HepG2 (cell line): ENCODE measurements around the gene IL32. TPM values are rescaled to one million over a fixed set of nuclear protein-coding genes. Genes with fewer than 3 reads are reported as not detected.

Experiments
- ATAC-seq: fragments of 200-7000 bp; cut with Tn5 transposase; 3 replicates; pipeline ENCODE4 v1.9.1; 2020; ENCODE audit warnings: mild to moderate bottlenecking, moderate library complexity
- BruUV-seq: library from RNA; stranded (reverse); fragments of 400-500 nt; replicated peaks from 2 replicates; lab custom pipeline; 2021; lab: Mats Ljungman, UMichigan
- CTCF ChIA-PET: fragments of 300-600 bp; formaldehyde crosslinking; extraction: SDS; loops from one replicate; lab custom pipeline; 2021; ENCODE audit warnings: low total read pairs, inconsistent platforms, low intra/inter-chr PET ratio; lab: Yijun Ruan, JAX
- POLR2A ChIA-PET: fragments of 350-600 bp; sonication (Branson Sonifier 250); formaldehyde crosslinking; loops from one replicate; lab custom pipeline; 2020; ENCODE audit warnings: antibody characterized with exemption, inconsistent platforms; lab: Yijun Ruan, JAX
- DNase-seq: peaks from one replicate; pipeline ENCODE4 v3.0.0-alpha.2; 2015; ENCODE audit warnings: low spot score
- FAIRE-seq: peaks from 3 replicates; lab custom pipeline; 2011; peaks lifted over from hg19 to GRCh38; lab: Jason Lieb, UNC
- H2AFZ ChIP-seq: one replicate; pipeline ENCODE4 v1.6.1; 2011; ENCODE audit warnings: low read length, inconsistent platforms
- H3K27ac ChIP-seq: fragments of 300-600 bp; 3 replicates; pipeline ENCODE4 v1.8.0; 2011; ENCODE audit warnings: mixed run types, mild to moderate bottlenecking, mixed read lengths, low read length, inconsistent platforms; ENCODE audit not compliant: insufficient read depth; ENCODE audit errors: extremely low read length
- H3K27me3 ChIP-seq, 2 experiments: fragments of 200-600 bp in 1 of 2; 2 replicates in 1 of 2; 3 replicates in 1 of 2; pipeline versions ENCODE4 v1.6.0 to v1.8.0; 2011; ENCODE audit warnings: low read length in 2 of 2, mild to moderate bottlenecking in 2 of 2, moderate library complexity in 2 of 2, inconsistent platforms in 1 of 2; ENCODE audit not compliant: insufficient read depth in 2 of 2, control insufficient read depth in 1 of 2
- H3K36me3 ChIP-seq, 2 experiments: fragments of 200-600 bp in 1 of 2; replicated peaks in 1 of 2; 2 replicates in 1 of 2; 3 replicates in 1 of 2; pipeline versions ENCODE4 v1.5.1 to v1.8.0; 2011; ENCODE audit warnings: low read length in 2 of 2, inconsistent platforms in 1 of 2; ENCODE audit not compliant: insufficient read depth in 2 of 2, control insufficient read depth in 1 of 2
- H3K4me1 ChIP-seq: 2 replicates; pipeline ENCODE4 v1.5.1; 2012; ENCODE audit warnings: low read length, inconsistent platforms; ENCODE audit not compliant: insufficient read depth
- H3K4me2 ChIP-seq: 2 replicates; pipeline ENCODE4 v1.6.0; 2011; ENCODE audit warnings: low read depth, low read length, inconsistent platforms
- H3K4me3 ChIP-seq, 3 experiments: fragments of 200-600 bp in 1 of 3; sonication (generic), shearing (Covaris generic) in 1 of 3; replicated peaks in 1 of 3; 2 replicates each; pipeline ENCODE4 v1.5.1; 2011 to 2016; ENCODE audit warnings: low read length in 3 of 3, inconsistent platforms in 2 of 3, low read depth in 2 of 3, mild to moderate bottlenecking in 2 of 3, control low read depth in 1 of 3, mixed read lengths in 1 of 3; ENCODE audit not compliant: insufficient read depth in 1 of 3
- H3K79me2 ChIP-seq: one replicate; pipeline ENCODE4 v1.6.1; 2011; ENCODE audit warnings: low read length, inconsistent platforms; ENCODE audit not compliant: insufficient read depth
- H3K9ac ChIP-seq: 2 replicates; pipeline ENCODE4 v1.6.0; 2011; ENCODE audit warnings: mild to moderate bottlenecking, low read depth, low read length, inconsistent platforms; ENCODE audit not compliant: insufficient read depth
- H3K9me3 ChIP-seq: 2 replicates; pipeline ENCODE4 v1.5.1; 2012; ENCODE audit warnings: mild to moderate bottlenecking, low read length
- H4K20me1 ChIP-seq: 2 replicates; pipeline ENCODE4 v1.6.0; 2011; ENCODE audit warnings: inconsistent platforms, mild to moderate bottlenecking, low read length, moderate library complexity; ENCODE audit not compliant: insufficient read depth
- BCL3 ChIP-seq: sonication (generic); formaldehyde crosslinking; IDR thresholded peaks from 2 replicates; pipeline ENCODE4 v1.5.1; 2020; ENCODE audit warnings: mild to moderate bottlenecking, missing genetic modification reagents, moderate library complexity
- DRAP1 ChIP-seq: IDR thresholded peaks from 2 replicates; pipeline ENCODE4 v1.6.1; 2016; ENCODE audit warnings: missing genetic modification reagents, missing compliant biosample characterization
- FOXJ3 ChIP-seq: sonication (generic); formaldehyde crosslinking; IDR thresholded peaks from 2 replicates; pipeline ENCODE4 v1.4.0; 2020; ENCODE audit warnings: missing genetic modification reagents, mild to moderate bottlenecking, borderline replicate concordance
- KMT2A ChIP-seq: sonication (generic); formaldehyde crosslinking; IDR thresholded peaks from 2 replicates; pipeline ENCODE4 v1.4.0; 2020; ENCODE audit warnings: missing genetic modification reagents
- NCOA2 ChIP-seq: sonication (generic); formaldehyde crosslinking; IDR thresholded peaks from 2 replicates; pipeline ENCODE4 v1.8.0; 2022; ENCODE audit warnings: inconsistent platforms
- NR2F6 ChIP-seq, 2 experiments: IDR thresholded peaks; 2 replicates each; pipeline ENCODE4 v1.6.1; 2016; ENCODE audit warnings: antibody characterized with exemption in 1 of 2, mild to moderate bottlenecking in 1 of 2
- ZNF18 ChIP-seq: sonication (generic); formaldehyde crosslinking; IDR thresholded peaks from 2 replicates; pipeline ENCODE4 v1.8.0; 2022; ENCODE audit warnings: mild to moderate bottlenecking, missing genetic modification reagents; ENCODE audit not compliant: insufficient replicate concordance
- ZNF253 ChIP-seq: sonication (generic); formaldehyde crosslinking; IDR thresholded peaks from 2 replicates; pipeline ENCODE4 v1.8.0; 2022; ENCODE audit warnings: mild to moderate bottlenecking, missing genetic modification reagents, borderline replicate concordance
- ZNF317 ChIP-seq: sonication (generic); formaldehyde crosslinking; IDR thresholded peaks from 2 replicates; pipeline ENCODE4 v1.5.0; 2020; ENCODE audit warnings: mild to moderate bottlenecking, missing genetic modification reagents
- ZNF468 ChIP-seq: sonication (generic); formaldehyde crosslinking; IDR thresholded peaks from 2 replicates; pipeline ENCODE4 v1.8.0; 2022; ENCODE audit warnings: mild to moderate bottlenecking, moderate library complexity, missing genetic modification reagents
- ZSCAN12 ChIP-seq: sonication (generic); formaldehyde crosslinking; IDR thresholded peaks from 2 replicates; pipeline ENCODE4 v1.9.0; 2021; ENCODE audit warnings: mild to moderate bottlenecking, missing genetic modification reagents
- WGBS: methylation state at CpG from one replicate; pipeline ENCODE4 v1.1.6; 2017; ENCODE audit warnings: low lambda C conversion rate; 5-methylcytosine and 5-hydroxymethylcytosine counted together
- in situ Hi-C: cut with HindIII; loops from 2 replicates; pipeline ENCODE4 v1.10.0; 2017; ENCODE audit warnings: low pct_unique_long_range_greater_than_20kb; ENCODE audit not compliant: extremely low pct_ligation_motif_present
- intact Hi-C: fragments of 100-400 bp; cut with micrococcal nuclease; formaldehyde crosslinking; loops from one replicate; pipeline ENCODE4 v1.10.0; 2022; ENCODE audit not compliant: unreplicated experiment
- polyA plus RNA-seq, 8 experiments: library from polyadenylated mRNA; depleted of rRNA in 3 of 8; stranded (reverse) in 7 of 8; unstranded in 1 of 8; fragments of >200 nt; fragmentation: Illumina TruSeq in 4 of 8; extraction: Trizol in 4 of 8; gene quantifications; 2 replicates each; pipeline versions ENCODE4 v1.2.1 to v1.2.3, GENCODE V29; 2011 to 2016; ENCODE audit warnings: low read depth in 4 of 8, missing spikeins in 1 of 8, mixed read lengths in 1 of 8; ENCODE audit not compliant: insufficient read depth in 1 of 8
- total RNA-seq, 5 experiments: library from RNA; depleted of rRNA; stranded (reverse); fragments of >200 nt; fragmentation: Illumina TruSeq; extraction: Trizol; gene quantifications; 2 replicates each; pipeline ENCODE4 v1.2.3, GENCODE V29; 2016; ENCODE audit warnings: low read depth in 1 of 5

The IL32 gene
- total and polyA plus RNA-seq, 2 of the 13 experiments (the other 11 are each of a cell fraction or from before 2014, with no cell fraction given), result 115 to 165 TPM

GRCh38 chr16:3106205-3106928 lies 40.9 kb downstream of the IL32 start (continued):
- no peak for TF ChIP-seq ZNF253 (CRISPR knock-in tag)
- TF ChIP-seq NCOA2 (CRISPR knock-in tag), result 0 out of 2 replicates have a peak, but pooled peaks have one; percentile 8
- TF ChIP-seq ZNF468, result no peak

GRCh38 chr16:3112058-3112880 lies 46.8 kb downstream of the IL32 start, which contains the start of gene ZNF205:
Gene ZNF205 (plus strand): TSS chr16:3112586. CDS start chr16:3113431, 845 bp downstream.
- peak within 1 kb of the TSS; percentile 88 for H3K4me2 ChIP-seq
- H2AFZ ChIP-seq, result peak within 1 kb of the TSS; percentile 63
- peak within 1 kb of the TSS; percentile 82 for H3K9ac ChIP-seq
- ATAC-seq (peak; percentile 97), DNase-seq (peak; percentile 70), FAIRE-seq (peak; percentile 44)
- H4K20me1 ChIP-seq, result no peaks in the 10 kb centered on the region
- ChIA-PET POLR2A (interaction anchor here (1.0 to 2.1 kb wide), 4 partner anchors 22 to 53 kb away, joined by 4 to 10 read pairs (median 6); partner anchors contain the start of genes IL32 and ZNF213), CTCF (no interaction called here)
- peaks cover 4 to 5% of the 10 kb centered on the region in 2 experiments; a peak in 3 of 5 replicates for H3K36me3 ChIP-seq
- peak within 1 kb of the TSS; percentile 30 for H3K27ac ChIP-seq
- in situ Hi-C loops, result no loop called here
- WGBS, result 2% methylated on average over 21 of the region's 23 CpGs
- intact Hi-C loops, result no loop called here
- H3K4me3 ChIP-seq, result peak within 1 kb of the TSS; percentile 77 to 98 (median 81)
- peaks cover 28% of the 10 kb centered on the region for H3K4me1 ChIP-seq
- no peaks in the 10 kb centered on the region for H3K9me3 ChIP-seq
- no peaks in the 10 kb centered on the region for H3K27me3 ChIP-seq
- BruUV-seq, result no TSS peak
- H3K79me2 ChIP-seq, result peaks cover 11% of the 10 kb centered on the region
- TF ChIP-seq ZNF18 (CRISPR knock-in tag), result no peak
- TF ChIP-seq ZSCAN12 (CRISPR knock-in tag), result no peak
- no peak for TF ChIP-seq FOXJ3
- TF ChIP-seq NR2F6 (IDR thresholded peaks at IDR 0.05), result peak; percentile 54; the same call in 1 of the 2 replicates
- TF ChIP-seq NR2F6 (CRISPR knock-in tag; IDR thresholded peaks at IDR 0.05), result peak; percentile 70
- peak; percentile 44; the same call in 1 of the 2 replicates for TF ChIP-seq ZNF317
- no peak for TF ChIP-seq BCL3 (CRISPR knock-in tag)
- peak; percentile 51 for TF ChIP-seq DRAP1 (CRISPR knock-in tag)
- peak; percentile 88 for TF ChIP-seq KMT2A
